Measurements from ENCODE around the gene DLEC1.

Gene DLEC1

DNA sequence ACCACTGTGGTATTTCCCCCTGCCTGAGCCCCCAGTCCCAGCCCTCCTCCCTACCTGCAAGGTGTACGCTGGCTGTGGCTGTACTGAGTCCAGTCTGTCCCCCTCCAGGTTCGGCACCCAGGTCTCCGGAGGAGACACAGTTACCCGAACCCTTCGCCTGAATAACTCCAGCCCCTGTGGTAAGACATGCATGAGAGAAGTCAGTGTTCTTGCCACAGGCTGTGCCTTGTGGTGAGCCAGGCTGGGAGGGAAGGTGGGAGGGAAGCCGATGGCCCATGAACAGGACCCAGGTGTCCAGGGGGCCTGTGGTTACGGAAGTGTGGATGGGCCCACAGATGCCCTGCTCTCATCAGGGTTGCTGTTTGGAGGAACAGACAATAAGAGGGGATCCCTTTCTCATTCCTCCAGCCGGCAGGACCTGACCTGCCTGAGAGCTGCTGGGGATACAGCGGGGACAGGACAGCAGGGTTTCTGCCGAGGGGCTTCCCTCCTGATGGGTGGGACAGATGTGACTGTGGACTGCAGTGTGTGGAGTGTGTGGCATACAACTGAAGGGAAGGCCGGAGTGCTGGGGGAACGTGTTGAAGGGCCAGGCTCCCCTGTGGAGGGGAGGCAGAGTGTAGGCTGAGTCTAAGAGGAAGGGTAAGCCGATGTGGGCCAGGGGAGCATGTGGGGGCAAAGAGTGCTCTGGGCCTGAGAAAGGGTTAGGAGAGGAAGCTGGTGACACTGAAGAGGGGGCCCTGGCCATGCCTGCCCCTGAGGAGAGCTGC is 76.1 kb downstream of the DLEC1 start:
- no peaks in the 10 kb centered on the region for H3K4me1 ChIP-seq (ENCODE audit: insufficient read depth, poor library complexity, severe bottlenecking)
- H3K9me3 ChIP-seq (ENCODE audit: severe bottlenecking) = no peaks in the 10 kb centered on the region
- TF ChIP-seq, protein P1, sequence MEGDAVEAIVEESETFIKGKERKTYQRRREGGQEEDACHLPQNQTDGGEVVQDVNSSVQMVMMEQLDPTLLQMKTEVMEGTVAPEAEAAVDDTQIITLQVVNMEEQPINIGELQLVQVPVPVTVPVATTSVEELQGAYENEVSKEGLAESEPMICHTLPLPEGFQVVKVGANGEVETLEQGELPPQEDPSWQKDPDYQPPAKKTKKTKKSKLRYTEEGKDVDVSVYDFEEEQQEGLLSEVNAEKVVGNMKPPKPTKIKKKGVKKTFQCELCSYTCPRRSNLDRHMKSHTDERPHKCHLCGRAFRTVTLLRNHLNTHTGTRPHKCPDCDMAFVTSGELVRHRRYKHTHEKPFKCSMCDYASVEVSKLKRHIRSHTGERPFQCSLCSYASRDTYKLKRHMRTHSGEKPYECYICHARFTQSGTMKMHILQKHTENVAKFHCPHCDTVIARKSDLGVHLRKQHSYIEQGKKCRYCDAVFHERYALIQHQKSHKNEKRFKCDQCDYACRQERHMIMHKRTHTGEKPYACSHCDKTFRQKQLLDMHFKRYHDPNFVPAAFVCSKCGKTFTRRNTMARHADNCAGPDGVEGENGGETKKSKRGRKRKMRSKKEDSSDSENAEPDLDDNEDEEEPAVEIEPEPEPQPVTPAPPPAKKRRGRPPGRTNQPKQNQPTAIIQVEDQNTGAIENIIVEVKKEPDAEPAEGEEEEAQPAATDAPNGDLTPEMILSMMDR (IDR thresholded peaks at IDR 0.05; ENCODE audit: poor library complexity, severe bottlenecking) = no peak
- no peak overlapping the region for H3K4me3 ChIP-seq (ENCODE audit: severe bottlenecking)
- ATAC-seq (ENCODE audit: low read depth) (no peak), DNase-seq (ENCODE audit: low spot score) (no peak)
- H3K36me3 ChIP-seq (ENCODE audit: low read depth) = no peaks in the 10 kb centered on the region
- H3K27ac ChIP-seq (ENCODE audit: poor library complexity, severe bottlenecking) = no peak overlapping the region
- no peaks in the 10 kb centered on the region for H3K27me3 ChIP-seq (ENCODE audit: insufficient read depth, poor library complexity, severe bottlenecking)

DNA sequence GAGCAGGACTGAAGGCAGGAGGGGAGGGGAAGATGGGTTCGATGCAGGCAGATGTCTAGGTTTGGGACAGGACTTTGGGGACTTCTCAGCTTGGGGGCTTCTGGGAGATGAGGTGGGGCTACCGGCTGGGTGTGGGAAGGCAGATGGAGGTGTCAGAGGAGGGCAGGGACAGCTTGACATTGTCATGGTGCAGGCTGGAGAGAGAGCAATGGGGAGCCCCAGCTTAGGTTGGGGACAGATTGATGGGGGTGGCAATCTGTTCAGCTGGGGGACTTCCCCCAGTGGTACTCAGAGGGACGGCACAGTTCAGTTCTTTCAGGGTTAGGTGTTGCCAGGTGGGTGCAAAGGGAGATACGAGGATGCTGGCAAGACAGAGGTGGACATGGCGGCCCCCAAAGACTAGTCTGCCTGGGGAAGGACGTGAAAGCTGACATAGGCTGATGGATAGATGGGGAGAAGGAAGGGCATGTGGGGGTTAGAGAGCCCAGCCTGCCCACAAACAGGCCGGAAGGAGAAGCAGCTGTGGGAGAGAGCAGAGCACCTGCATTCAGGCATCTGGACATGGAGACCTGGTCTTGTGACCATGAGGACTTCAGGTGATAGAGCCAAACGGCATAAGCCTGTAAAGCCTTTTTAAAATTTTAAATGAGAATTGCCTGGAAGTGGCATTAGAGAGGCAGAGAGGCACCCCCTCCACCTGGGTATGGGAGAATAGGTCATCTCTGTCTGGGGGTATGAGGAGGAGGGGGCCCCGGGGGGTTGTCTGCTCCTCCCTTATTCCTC is 76.8 kb downstream of the DLEC1 start:
- ATAC-seq (ENCODE audit: low read depth) (no peak), DNase-seq (ENCODE audit: low spot score) (no peak)
- H3K4me1 ChIP-seq (ENCODE audit: insufficient read depth, poor library complexity, severe bottlenecking) = no peaks in the 10 kb centered on the region
- no peaks in the 10 kb centered on the region for H3K9me3 ChIP-seq (ENCODE audit: severe bottlenecking)
- H3K4me3 ChIP-seq (ENCODE audit: severe bottlenecking) = no peak overlapping the region
- no peaks in the 10 kb centered on the region for H3K27me3 ChIP-seq (ENCODE audit: insufficient read depth, poor library complexity, severe bottlenecking)
- no peaks in the 10 kb centered on the region for H3K36me3 ChIP-seq (ENCODE audit: low read depth)
- no peak overlapping the region for H3K27ac ChIP-seq (ENCODE audit: poor library complexity, severe bottlenecking)
- TF ChIP-seq, protein P1 (IDR thresholded peaks at IDR 0.05; ENCODE audit: poor library complexity, severe bottlenecking) = no peak

DNA sequence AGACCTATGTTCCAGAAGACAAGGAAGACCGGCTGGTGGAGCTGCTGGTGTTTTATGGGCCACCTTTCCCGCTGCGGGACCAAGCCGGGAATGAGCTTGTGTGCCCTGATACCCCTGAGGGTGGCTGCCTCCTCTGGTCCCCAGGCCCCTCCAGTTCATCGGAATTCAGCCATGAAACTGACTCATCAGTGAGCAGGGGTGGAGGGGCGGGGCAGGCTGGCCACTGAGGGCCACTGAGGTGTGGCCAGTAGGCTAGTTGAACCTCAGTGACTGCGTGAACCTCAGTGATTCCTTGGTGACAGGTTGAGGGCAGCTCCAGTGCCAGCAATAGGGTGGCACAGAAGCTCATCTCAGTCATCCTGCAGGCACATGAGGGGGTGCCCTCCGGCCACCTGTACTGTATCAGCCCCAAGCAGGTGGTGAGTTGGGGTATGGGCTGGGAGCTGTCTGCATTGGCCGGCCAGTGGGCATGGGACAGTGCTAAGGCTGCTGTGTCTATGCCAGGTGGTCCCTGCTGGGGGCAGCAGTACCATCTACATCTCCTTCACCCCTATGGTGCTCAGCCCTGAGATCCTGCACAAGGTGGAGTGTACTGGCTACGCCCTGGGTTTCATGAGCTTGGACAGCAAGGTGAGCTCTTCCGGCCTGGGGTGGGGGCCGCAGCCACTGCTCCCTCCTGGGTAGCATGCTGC is 77.6 kb downstream of the DLEC1 start:
- DNase-seq (ENCODE audit: low spot score) (no peak), ATAC-seq (ENCODE audit: low read depth) (no peak; the same call in 2 of the 3 replicates)
- TF ChIP-seq, protein P1 (IDR thresholded peaks at IDR 0.05; ENCODE audit: poor library complexity, severe bottlenecking) = no peak
- no peaks in the 10 kb centered on the region for H3K27me3 ChIP-seq (ENCODE audit: insufficient read depth, poor library complexity, severe bottlenecking)
- H3K4me3 ChIP-seq (ENCODE audit: severe bottlenecking) = no peak overlapping the region
- H3K4me1 ChIP-seq (ENCODE audit: insufficient read depth, poor library complexity, severe bottlenecking) = no peaks in the 10 kb centered on the region
- H3K27ac ChIP-seq (ENCODE audit: poor library complexity, severe bottlenecking) = no peak overlapping the region
- no peaks in the 10 kb centered on the region for H3K9me3 ChIP-seq (ENCODE audit: severe bottlenecking)
- no peaks in the 10 kb centered on the region for H3K36me3 ChIP-seq (ENCODE audit: low read depth)

DNA sequence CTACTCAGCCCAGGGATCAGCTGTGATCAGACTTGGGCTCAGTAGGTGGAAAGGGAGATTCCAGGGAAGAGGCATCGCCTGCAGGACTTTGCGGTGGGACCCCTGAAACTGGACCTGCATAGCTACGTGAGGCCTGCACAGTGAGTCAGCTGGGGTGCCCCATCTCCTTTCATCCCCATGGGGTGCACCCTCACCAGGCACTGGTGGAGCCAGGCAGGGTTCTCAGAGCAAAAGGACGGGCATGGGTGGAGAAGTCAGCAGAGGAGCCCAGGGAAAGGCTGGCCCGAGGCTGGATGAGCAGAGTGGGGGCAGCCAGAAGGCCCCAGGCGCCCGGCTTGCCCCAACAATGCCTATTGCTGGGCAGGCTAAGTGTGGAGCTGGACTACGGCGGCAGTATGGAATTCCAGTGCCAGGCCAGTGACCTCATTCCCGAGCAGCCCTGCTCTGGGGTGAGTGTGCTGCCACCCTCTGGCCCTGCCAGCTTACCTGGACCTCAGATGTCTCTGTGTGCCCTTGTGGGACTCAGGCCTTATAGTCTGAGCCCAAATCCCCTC is 78.2 kb downstream of the DLEC1 start:
- H3K4me1 ChIP-seq (ENCODE audit: insufficient read depth, poor library complexity, severe bottlenecking) = no peaks in the 10 kb centered on the region
- ATAC-seq (ENCODE audit: low read depth) (peak; percentile 47), DNase-seq (ENCODE audit: low spot score) (peak; percentile 34)
- no peaks in the 10 kb centered on the region for H3K9me3 ChIP-seq (ENCODE audit: severe bottlenecking)
- TF ChIP-seq, protein P1 (IDR thresholded peaks at IDR 0.05; ENCODE audit: poor library complexity, severe bottlenecking) = no peak
- peaks cover 4% of the 10 kb centered on the region for H3K36me3 ChIP-seq (ENCODE audit: low read depth)
- H3K4me3 ChIP-seq (ENCODE audit: severe bottlenecking) = no peak overlapping the region
- no peak overlapping the region for H3K27ac ChIP-seq (ENCODE audit: poor library complexity, severe bottlenecking)
- H3K27me3 ChIP-seq (ENCODE audit: insufficient read depth, poor library complexity, severe bottlenecking) = no peaks in the 10 kb centered on the region
